ENCODE results near the gene IDH2. TPM values are rescaled to one million over a fixed set of nuclear protein-coding genes. Genes with fewer than 3 reads are reported as not detected.
A peak's percentile ranks its signal among the peaks of the same experiment; 100 is the strongest.

Gene IDH2
- total and polyA plus RNA-seq, 2 of the 13 experiments (the other 11 are each of a cell fraction or from before 2014, with no cell fraction given), result 121 to 145 TPM

DNA sequence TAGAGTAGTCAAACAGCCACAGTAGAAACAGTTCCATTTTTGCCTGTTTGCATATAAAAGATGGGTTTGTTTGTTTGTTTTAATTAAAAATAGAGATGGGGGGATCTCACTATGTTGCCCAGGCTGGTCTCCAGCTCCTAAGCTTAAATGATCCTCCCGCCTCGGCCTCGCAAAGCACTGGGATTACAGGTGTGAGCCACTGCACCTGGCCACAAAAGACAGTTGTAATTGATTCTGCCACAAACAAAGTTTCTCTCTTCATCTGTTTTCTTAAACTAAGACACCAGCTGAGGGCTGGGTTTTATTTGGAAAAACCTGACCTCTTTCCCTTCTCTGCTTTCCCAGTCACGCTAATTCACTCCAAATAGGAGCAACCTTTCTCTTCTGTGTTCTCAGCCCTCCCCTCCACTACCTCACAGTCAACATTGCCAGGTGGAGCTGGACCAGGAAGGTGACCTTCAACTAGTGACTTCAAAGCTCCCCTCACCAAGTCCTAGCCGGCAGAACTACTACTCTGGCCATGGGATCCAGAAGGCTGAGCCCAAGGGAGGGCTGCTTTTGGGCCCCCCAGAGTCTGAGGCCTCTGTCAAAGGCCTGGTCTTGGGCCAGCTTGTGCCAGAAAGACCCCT is 1.5 kb upstream of the IDH2 start:
- in situ Hi-C loops (cut with HindIII; ENCODE audit: extremely low pct_ligation_motif_present, low pct_unique_long_range_greater_than_20kb), result no loop called here
- Histone ChIP-seq H3K9ac (ENCODE audit: insufficient read depth, low read depth, low read length) (no peak overlapping the region), H3K27me3 (ENCODE audit: control insufficient read depth in 1 of 2, insufficient read depth in 2 of 2, low read length in 2 of 2) (peaks cover 0 to 1% of the 10 kb centered on the region in 2 experiments; a peak in 1 of 5 replicates), H3K79me2 (ENCODE audit: insufficient read depth, low read length) (peaks cover 7% of the 10 kb centered on the region), H3K27ac (ENCODE audit: extremely low read length, insufficient read depth, low read length) (no peak overlapping the region), H2AFZ (ENCODE audit: low read length) (no peak overlapping the region), H3K9me3 (ENCODE audit: low read length) (no peaks in the 10 kb centered on the region), H3K36me3 (replicated peaks in 1 of 2; ENCODE audit: control insufficient read depth in 1 of 2, insufficient read depth in 2 of 2, low read length in 2 of 2) (no peaks in the 10 kb centered on the region), H3K4me3 (replicated peaks in 1 of 3; ENCODE audit: insufficient read depth in 1 of 3, low read depth in 2 of 3, low read length in 3 of 3) (0 out of 6 replicates have a peak overlapping the region, but pooled peaks of 1 of the 3 experiments have one; percentile 12), H3K4me2 (ENCODE audit: low read depth, low read length) (peak overlapping the region; percentile 85), H4K20me1 (ENCODE audit: insufficient read depth, low read length) (no peaks in the 10 kb centered on the region; the same call in 1 of the 2 replicates), H3K4me1 (ENCODE audit: insufficient read depth, low read length) (peaks cover 68% of the 10 kb centered on the region)
- 10% methylated on average over 5 of the region's 5 CpGs for WGBS (ENCODE audit: low lambda C conversion rate)
- FAIRE-seq (peak; percentile 50), DNase-seq (ENCODE audit: low spot score) (peak; percentile 60), ATAC-seq (peak; percentile 13; the same call in 1 of the 3 replicates)
- ChIA-PET POLR2A (interaction anchor here (1.0 kb wide), 1 partner anchor 23 kb away, joined by 3 read pairs; no protein-coding TSS in a partner anchor), CTCF (ENCODE audit: low intra/inter-chr PET ratio, low total read pairs) (no interaction called here)
- no TSS peak for BruUV-seq (replicated peaks)
- intact Hi-C loops (cut with micrococcal nuclease; ENCODE audit: unreplicated experiment), result no loop called here
- TF ChIP-seq NFIC (IDR thresholded peaks at IDR 0.05; ENCODE audit: low read length), result no peak
- TF ChIP-seq ZNF44 (CRISPR knock-in tag; IDR thresholded peaks at IDR 0.05), result no peak
- TF ChIP-seq, protein P1, sequence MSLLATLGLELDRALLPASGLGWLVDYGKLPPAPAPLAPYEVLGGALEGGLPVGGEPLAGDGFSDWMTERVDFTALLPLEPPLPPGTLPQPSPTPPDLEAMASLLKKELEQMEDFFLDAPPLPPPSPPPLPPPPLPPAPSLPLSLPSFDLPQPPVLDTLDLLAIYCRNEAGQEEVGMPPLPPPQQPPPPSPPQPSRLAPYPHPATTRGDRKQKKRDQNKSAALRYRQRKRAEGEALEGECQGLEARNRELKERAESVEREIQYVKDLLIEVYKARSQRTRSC (CRISPR knock-in tag; IDR thresholded peaks at IDR 0.05; ENCODE audit: low read depth), result no peak
- no peak for TF ChIP-seq KDM4B (CRISPR knock-in tag; IDR thresholded peaks at IDR 0.05)
- TF ChIP-seq, protein P2, sequence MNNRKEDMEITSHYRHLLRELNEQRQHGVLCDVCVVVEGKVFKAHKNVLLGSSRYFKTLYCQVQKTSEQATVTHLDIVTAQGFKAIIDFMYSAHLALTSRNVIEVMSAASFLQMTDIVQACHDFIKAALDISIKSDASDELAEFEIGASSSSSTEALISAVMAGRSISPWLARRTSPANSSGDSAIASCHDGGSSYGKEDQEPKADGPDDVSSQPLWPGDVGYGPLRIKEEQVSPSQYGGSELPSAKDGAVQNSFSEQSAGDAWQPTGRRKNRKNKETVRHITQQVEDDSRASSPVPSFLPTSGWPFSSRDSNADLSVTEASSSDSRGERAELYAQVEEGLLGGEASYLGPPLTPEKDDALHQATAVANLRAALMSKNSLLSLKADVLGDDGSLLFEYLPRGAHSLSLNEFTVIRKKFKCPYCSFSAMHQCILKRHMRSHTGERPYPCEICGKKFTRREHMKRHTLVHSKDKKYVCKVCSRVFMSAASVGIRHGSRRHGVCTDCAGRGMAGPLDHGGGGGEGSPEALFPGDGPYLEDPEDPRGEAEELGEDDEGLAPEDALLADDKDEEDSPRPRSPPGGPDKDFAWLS (CRISPR knock-in tag; IDR thresholded peaks at IDR 0.05; ENCODE audit: borderline replicate concordance), result no peak
- TF ChIP-seq ZNF543 (CRISPR knock-in tag; IDR thresholded peaks at IDR 0.05), result no peak
- TF ChIP-seq, protein P3, sequence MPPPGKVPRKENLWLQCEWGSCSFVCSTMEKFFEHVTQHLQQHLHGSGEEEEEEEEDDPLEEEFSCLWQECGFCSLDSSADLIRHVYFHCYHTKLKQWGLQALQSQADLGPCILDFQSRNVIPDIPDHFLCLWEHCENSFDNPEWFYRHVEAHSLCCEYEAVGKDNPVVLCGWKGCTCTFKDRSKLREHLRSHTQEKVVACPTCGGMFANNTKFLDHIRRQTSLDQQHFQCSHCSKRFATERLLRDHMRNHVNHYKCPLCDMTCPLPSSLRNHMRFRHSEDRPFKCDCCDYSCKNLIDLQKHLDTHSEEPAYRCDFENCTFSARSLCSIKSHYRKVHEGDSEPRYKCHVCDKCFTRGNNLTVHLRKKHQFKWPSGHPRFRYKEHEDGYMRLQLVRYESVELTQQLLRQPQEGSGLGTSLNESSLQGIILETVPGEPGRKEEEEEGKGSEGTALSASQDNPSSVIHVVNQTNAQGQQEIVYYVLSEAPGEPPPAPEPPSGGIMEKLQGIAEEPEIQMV (CRISPR knock-in tag; IDR thresholded peaks at IDR 0.05; ENCODE audit: low read depth), result no peak
- TF ChIP-seq, protein P4, sequence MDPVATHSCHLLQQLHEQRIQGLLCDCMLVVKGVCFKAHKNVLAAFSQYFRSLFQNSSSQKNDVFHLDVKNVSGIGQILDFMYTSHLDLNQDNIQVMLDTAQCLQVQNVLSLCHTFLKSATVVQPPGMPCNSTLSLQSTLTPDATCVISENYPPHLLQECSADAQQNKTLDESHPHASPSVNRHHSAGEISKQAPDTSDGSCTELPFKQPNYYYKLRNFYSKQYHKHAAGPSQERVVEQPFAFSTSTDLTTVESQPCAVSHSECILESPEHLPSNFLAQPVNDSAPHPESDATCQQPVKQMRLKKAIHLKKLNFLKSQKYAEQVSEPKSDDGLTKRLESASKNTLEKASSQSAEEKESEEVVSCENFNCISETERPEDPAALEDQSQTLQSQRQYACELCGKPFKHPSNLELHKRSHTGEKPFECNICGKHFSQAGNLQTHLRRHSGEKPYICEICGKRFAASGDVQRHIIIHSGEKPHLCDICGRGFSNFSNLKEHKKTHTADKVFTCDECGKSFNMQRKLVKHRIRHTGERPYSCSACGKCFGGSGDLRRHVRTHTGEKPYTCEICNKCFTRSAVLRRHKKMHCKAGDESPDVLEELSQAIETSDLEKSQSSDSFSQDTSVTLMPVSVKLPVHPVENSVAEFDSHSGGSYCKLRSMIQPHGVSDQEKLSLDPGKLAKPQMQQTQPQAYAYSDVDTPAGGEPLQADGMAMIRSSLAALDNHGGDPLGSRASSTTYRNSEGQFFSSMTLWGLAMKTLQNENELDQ (CRISPR knock-in tag; IDR thresholded peaks at IDR 0.05; ENCODE audit: borderline replicate concordance), result no peak
- no peak for TF ChIP-seq TRIM24 (CRISPR knock-in tag; IDR thresholded peaks at IDR 0.05)
- 0 out of 2 replicates have a peak, but pooled peaks have one; percentile 16 for TF ChIP-seq ELF3 (CRISPR knock-in tag; IDR thresholded peaks at IDR 0.05)
- peak; percentile 35; the same call in 1 of the 2 replicates for TF ChIP-seq FOXA3 (CRISPR knock-in tag; IDR thresholded peaks at IDR 0.05)
- 0 out of 2 replicates have a peak, but pooled peaks have one; percentile 23 for TF ChIP-seq ZFX (CRISPR knock-in tag; IDR thresholded peaks at IDR 0.05; ENCODE audit: low read depth)
- TF ChIP-seq, protein P5, sequence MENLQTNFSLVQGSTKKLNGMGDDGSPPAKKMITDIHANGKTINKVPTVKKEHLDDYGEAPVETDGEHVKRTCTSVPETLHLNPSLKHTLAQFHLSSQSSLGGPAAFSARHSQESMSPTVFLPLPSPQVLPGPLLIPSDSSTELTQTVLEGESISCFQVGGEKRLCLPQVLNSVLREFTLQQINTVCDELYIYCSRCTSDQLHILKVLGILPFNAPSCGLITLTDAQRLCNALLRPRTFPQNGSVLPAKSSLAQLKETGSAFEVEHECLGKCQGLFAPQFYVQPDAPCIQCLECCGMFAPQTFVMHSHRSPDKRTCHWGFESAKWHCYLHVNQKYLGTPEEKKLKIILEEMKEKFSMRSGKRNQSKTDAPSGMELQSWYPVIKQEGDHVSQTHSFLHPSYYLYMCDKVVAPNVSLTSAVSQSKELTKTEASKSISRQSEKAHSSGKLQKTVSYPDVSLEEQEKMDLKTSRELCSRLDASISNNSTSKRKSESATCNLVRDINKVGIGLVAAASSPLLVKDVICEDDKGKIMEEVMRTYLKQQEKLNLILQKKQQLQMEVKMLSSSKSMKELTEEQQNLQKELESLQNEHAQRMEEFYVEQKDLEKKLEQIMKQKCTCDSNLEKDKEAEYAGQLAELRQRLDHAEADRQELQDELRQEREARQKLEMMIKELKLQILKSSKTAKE (CRISPR knock-in tag; IDR thresholded peaks at IDR 0.05; ENCODE audit: borderline replicate concordance), result no peak
- peak; percentile 35; the same call in 1 of the 2 replicates for TF ChIP-seq SMAD1 (CRISPR knock-in tag; IDR thresholded peaks at IDR 0.05; ENCODE audit: borderline replicate concordance, low read depth)
